Pulmonary artery endothelial cell (primary cell): ENCODE measurements around the gene GRID1. TPM values are rescaled to one million over a fixed set of nuclear protein-coding genes. Genes with fewer than 3 reads are reported as not detected.
"Not testable (repeated sequence)": the region's sequence is repeated elsewhere in the genome, so short reads cannot be mapped to it uniquely, and the experiment has no call there.

ENCODE experiments used
- DNase-seq: peaks from one replicate; pipeline ENCODE4 v3.0.0-alpha.2; 2011; ENCODE audit warnings: low read depth, low spot score
- total RNA-seq: library from RNA; depleted of rRNA; stranded (reverse); fragments of >200 nt; gene quantifications from 2 replicates; pipeline ENCODE4 v1.2.3, GENCODE V29; 2014

The GRID1 gene
- total RNA-seq, 1 donor from 2014 or later = not detected

GRCh38 chr10:86254526-86255174, 111.9 kb downstream of the GRID1 start:
- DNase-seq = no peak

- DNase-seq = no peak
These were observed 112.5 kb downstream of the GRID1 start for GRCh38 chr10:86254081-86254480.

GRCh38 chr10:86253091-86254072, 113.2 kb downstream of the GRID1 start:
- no peak for DNase-seq

- DNase-seq = no peak
These were observed 114.0 kb downstream of the GRID1 start for GRCh38 chr10:86252556-86252955.

- DNase-seq = no peak
These were observed 114.5 kb downstream of the GRID1 start for GRCh38 chr10:86252079-86252478.

GRCh38 chr10:86251426-86251825, 115.2 kb downstream of the GRID1 start:
- DNase-seq = no peak

- DNase-seq = no peak
These were observed 116.2 kb downstream of the GRID1 start for GRCh38 chr10:86250399-86250798.

- DNase-seq = no peak
These were observed 116.8 kb downstream of the GRID1 start for GRCh38 chr10:86249794-86250193.

- no peak for DNase-seq
These were observed 118.5 kb downstream of the GRID1 start for GRCh38 chr10:86248062-86248461.

GRCh38 chr10:86247588-86247987, 119.0 kb downstream of the GRID1 start:
- DNase-seq = no peak

- no peak for DNase-seq
These were observed 119.5 kb downstream of the GRID1 start for GRCh38 chr10:86247073-86247472.

- DNase-seq = no peak
These were observed 120.2 kb downstream of the GRID1 start for GRCh38 chr10:86246279-86246940.

- DNase-seq = no peak
These were observed 121.6 kb downstream of the GRID1 start for GRCh38 chr10:86245015-86245394.

GRCh38 chr10:86244297-86245014, 122.1 kb downstream of the GRID1 start:
- DNase-seq = no peak

GRCh38 chr10:86243651-86244155, 122.9 kb downstream of the GRID1 start:
- no peak for DNase-seq

GRCh38 chr10:86242761-86243160, 123.8 kb downstream of the GRID1 start:
- no peak for DNase-seq

GRCh38 chr10:86238089-86238488, 128.5 kb downstream of the GRID1 start:
- DNase-seq = not testable (repeated sequence)

GRCh38 chr10:86234541-86235270, 131.9 kb downstream of the GRID1 start:
- DNase-seq = no peak

- no peak for DNase-seq
These were observed 132.5 kb downstream of the GRID1 start for GRCh38 chr10:86234107-86234506.

- DNase-seq = no peak
These were observed 133.5 kb downstream of the GRID1 start for GRCh38 chr10:86233131-86233530.

GRCh38 chr10:86232644-86233043, 134.0 kb downstream of the GRID1 start:
- no peak for DNase-seq
